ENCODE results near the gene ITPR1. TPM values are rescaled to one million over a fixed set of nuclear protein-coding genes. Genes with fewer than 3 reads are reported as not detected.

Gene ITPR1
- total and polyA plus RNA-seq, 12 donors, result 9.7 to 40.3 (median 18.8) TPM

DNA sequence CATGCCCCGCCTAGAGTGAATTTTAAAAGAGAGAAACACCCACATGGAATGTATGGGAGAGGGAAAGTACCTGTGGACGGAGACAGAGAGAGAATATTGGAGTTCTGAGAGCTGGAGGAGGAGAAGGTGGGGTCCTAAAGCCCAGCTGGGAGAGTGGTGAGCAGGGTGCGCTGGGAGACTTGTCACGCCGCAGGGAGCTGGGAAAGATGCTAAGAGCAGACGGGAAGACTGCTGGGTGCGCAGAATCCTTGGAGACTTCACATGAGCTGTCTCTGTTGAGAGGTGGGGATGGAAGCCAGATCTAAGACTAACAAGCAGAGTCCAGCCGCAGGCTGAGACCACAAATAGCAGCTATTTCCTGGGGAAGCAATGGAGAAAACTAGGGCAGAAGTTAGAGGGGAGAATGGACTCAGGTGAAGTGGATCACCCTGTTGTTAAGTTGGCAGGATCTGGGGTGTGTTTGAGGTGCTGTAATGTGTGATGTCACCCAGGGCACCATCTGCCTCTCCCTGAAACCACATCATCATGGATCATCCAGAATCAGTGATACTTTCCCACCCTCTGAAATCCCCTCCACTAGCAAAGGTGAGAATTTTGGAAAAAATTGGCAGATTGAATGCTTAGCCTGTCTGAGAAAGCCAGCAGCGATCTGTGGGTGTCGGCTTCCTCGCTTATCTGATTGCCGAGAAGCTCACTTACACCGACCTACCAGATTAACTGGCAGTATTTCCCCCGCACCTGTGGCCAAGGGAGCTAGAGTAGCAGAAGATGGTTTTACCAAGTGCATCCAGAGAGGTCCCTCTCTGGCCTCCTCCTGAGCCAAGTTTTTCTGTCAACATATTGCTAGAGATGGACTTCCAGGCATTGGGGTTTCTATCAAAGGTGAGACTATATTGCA, 311.3 kb downstream of the ITPR1 start:
- Histone ChIP-seq H3K4me3 (no peak overlapping the region), H3K4me1 (peaks cover 0 to 38% (median 7%) of the 10 kb centered on the region in 9 donors), H3K27me3 (no peaks in the 10 kb centered on the region), H3K9me3 (no peaks in the 10 kb centered on the region), H3K36me3 (peaks cover 0 to 95% (median 6%) of the 10 kb centered on the region in 9 donors), H3K27ac (peak overlapping the region in 1 of 10 donors; percentile 13)
- WGBS, 2 donors, result 95 to 96% methylated on average over 14 of the region's 14 CpGs
- ATAC-seq, result no peak
- no peak for DNase-seq
- TF ChIP-seq, protein P1, sequence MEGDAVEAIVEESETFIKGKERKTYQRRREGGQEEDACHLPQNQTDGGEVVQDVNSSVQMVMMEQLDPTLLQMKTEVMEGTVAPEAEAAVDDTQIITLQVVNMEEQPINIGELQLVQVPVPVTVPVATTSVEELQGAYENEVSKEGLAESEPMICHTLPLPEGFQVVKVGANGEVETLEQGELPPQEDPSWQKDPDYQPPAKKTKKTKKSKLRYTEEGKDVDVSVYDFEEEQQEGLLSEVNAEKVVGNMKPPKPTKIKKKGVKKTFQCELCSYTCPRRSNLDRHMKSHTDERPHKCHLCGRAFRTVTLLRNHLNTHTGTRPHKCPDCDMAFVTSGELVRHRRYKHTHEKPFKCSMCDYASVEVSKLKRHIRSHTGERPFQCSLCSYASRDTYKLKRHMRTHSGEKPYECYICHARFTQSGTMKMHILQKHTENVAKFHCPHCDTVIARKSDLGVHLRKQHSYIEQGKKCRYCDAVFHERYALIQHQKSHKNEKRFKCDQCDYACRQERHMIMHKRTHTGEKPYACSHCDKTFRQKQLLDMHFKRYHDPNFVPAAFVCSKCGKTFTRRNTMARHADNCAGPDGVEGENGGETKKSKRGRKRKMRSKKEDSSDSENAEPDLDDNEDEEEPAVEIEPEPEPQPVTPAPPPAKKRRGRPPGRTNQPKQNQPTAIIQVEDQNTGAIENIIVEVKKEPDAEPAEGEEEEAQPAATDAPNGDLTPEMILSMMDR (IDR thresholded peaks at IDR 0.05), result no peak
- intact Hi-C loops (cut with DNase I), result no loop called here

DNA sequence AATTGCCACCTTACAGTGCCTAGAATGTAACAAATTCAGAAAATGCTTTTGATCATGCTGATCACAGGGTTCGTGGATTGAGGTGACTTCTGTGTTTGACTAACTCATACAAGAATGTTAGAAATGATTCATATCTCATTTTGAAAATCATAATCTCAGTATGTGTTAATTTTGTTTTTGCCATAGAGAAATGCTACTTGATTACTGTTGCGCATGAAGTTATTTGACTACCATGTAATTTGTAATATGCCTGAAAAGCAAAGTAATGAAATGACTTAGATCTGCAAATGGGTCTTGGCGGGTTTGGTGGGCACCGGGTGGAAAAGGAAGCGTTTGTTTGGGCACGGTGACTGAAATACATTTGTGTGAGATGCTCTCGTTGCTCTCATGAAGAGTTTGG, 312.5 kb downstream of the ITPR1 start:
- TF ChIP-seq, protein P1 (IDR thresholded peaks at IDR 0.05), result no peak
- no peaks in the 10 kb centered on the region for H3K27me3 ChIP-seq
- no peak overlapping the region for H3K27ac ChIP-seq
- no peak overlapping the region for H3K4me3 ChIP-seq
- no peaks in the 10 kb centered on the region for H3K9me3 ChIP-seq
- WGBS, 2 donors, result 89 to 92% methylated on average over 7 of the region's 7 CpGs
- ATAC-seq (no peak), DNase-seq (no peak)
- peaks cover 0 to 31% (median 7%) of the 10 kb centered on the region in 9 donors for H3K4me1 ChIP-seq
- H3K36me3 ChIP-seq, result peaks cover 0 to 93% (median 6%) of the 10 kb centered on the region in 9 donors
- intact Hi-C loops (cut with DNase I), result no loop called here

DNA sequence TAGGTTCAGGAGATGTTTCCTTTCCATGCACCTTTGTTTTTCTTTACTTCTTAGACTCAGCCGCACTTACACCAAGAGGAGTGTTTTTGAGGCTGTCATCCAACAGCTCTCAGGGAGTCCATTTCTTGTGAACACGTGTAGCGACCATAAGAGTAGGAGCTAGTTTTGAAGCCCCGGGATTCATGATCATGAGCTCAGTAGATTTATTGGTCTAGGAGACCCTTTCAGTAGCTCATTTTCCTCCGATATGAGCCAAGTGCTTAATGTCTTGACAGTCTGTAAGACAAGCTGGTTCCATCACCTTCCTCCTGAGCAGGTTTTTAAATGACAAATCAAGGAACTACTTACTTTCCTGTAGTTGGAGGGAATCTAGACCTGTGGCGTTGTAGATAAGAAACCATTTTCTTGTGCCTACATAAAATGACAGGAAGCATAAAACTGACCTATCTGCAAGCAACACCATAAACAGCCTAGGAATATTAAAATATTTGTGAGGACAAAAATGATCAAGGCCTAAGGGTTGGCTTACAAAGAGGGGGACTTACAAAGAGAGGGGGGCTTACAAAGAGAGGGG, 313.5 kb downstream of the ITPR1 start:
- Histone ChIP-seq H3K27me3 (no peaks in the 10 kb centered on the region), H3K4me1 (peaks cover 0 to 31% (median 7%) of the 10 kb centered on the region in 9 donors), H3K9me3 (no peaks in the 10 kb centered on the region), H3K36me3 (peaks cover 0 to 94% (median 6%) of the 10 kb centered on the region in 9 donors), H3K27ac (peak overlapping the region in 1 of 10 donors; percentile 44), H3K4me3 (no peak overlapping the region)
- WGBS, 2 donors, result 96 to 97% methylated on average over 6 of the region's 6 CpGs
- intact Hi-C loops (cut with DNase I), result no loop called here
- DNase-seq, result no peak
- TF ChIP-seq, protein P1 (IDR thresholded peaks at IDR 0.05), result no peak
- ATAC-seq, result no peak

DNA sequence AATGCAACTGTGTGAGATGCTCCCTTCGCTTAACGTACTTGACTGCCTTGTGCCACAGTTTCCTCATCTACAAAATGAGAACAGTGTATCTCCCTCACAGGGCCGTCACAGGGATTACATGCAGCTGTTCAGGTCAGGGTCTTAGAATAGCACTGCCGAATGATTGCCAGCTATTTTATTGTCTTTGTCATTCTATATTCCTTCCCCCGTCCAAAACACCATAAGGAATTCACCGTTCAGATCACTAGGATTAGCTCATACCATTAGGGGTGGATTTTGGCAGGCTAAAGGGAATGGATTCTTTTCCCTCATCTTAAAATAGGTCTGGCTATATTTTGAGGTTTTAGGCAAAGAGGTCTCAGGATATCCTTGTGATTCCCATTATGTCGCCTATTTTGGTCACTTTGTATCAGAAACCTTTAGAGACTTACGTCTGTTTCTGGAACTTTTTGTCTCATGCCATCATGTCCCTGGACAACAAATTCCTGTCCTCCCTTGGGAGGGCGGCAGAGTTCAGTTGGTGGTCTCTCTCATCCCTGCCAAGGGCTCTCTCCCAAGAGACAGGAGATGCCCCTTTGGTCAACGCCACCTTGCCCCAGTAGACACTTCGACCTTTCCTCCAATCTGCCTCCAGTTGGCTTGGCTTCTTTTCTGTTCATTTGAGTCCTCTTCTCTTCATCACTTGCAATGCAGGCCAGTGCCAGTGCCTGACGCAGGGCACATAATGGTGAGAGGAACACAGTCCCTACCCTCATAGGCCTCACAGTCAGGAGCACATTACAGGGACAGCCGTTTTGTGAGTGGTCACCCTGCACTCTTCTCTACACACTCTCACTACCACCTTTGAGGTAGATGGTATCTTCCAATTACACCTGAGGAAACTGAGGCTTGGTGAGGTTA, 314.5 kb downstream of the ITPR1 start:
- peaks cover 0 to 31% (median 7%) of the 10 kb centered on the region in 9 donors for H3K4me1 ChIP-seq
- H3K36me3 ChIP-seq, result peaks cover 0 to 94% (median 6%) of the 10 kb centered on the region in 9 donors
- H3K27ac ChIP-seq, result peak overlapping the region in 5 of 10 donors; percentile 12 to 45 (median 44)
- H3K9me3 ChIP-seq, result no peaks in the 10 kb centered on the region
- DNase-seq (no peak), ATAC-seq (peak in 7 of 8 donors; percentile 17 to 66 (median 39))
- WGBS, 2 donors, result 77 to 80% methylated on average over 13 of the region's 13 CpGs
- no peaks in the 10 kb centered on the region for H3K27me3 ChIP-seq
- TF ChIP-seq, protein P1 (IDR thresholded peaks at IDR 0.05), result no peak
- intact Hi-C loops (cut with DNase I), result no loop called here
- H3K4me3 ChIP-seq, result no peak overlapping the region

Measured in heart right ventricle (tissue), 16 donors.